Measurements from ENCODE around the gene SARDH.

The SARDH gene

DNA sequence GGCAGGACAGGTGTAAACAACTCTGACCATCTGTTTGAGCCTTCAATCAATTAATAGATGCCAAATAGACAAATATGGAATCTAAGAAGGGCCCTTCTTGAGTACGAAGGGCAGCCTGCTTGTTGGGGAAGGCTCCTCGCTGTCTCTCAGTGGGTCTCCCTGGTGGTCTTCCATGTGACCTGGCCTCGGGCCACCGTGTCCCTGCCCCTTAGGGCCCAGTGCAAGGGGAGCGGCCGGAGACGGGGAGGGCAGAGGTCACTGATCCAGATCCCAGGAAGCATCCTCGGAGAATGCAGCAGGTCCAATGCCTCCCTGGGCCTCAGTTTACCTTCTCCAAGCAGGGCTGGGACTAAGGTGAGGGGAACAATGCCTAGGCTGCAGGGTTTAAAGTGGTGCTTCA, 99.4 kb downstream of the SARDH start:
- no peaks in the 10 kb centered on the region for H4K20me1 ChIP-seq (ENCODE audit: insufficient read depth, low read length)
- peaks cover 97% of the 10 kb centered on the region for H3K27me3 ChIP-seq (replicated peaks; ENCODE audit: insufficient read depth, low read length)
- no peaks in the 10 kb centered on the region for H3K9me2 ChIP-seq (replicated peaks; ENCODE audit: insufficient read depth, low read length)
- DNase-seq = no peak
- H2AFZ ChIP-seq (ENCODE audit: low read length) = no peak overlapping the region
- no peak overlapping the region for H3K27ac ChIP-seq (ENCODE audit: low read length)
- no peaks in the 10 kb centered on the region for H3F3A ChIP-seq (ENCODE audit: insufficient read depth, low read length)
- no peak for TF ChIP-seq EZH2phosphoT487 (IDR thresholded peaks at IDR 0.05; ENCODE audit: low read length)
- no peaks in the 10 kb centered on the region for H3K79me2 ChIP-seq (ENCODE audit: low read length)
- no peaks in the 10 kb centered on the region for H3K4me1 ChIP-seq (ENCODE audit: low read length)
- no peak overlapping the region for H3K4me2 ChIP-seq (ENCODE audit: low read depth, low read length)
- no peak overlapping the region for H3K4me3 ChIP-seq (ENCODE audit: low read length)
- H3K9ac ChIP-seq (ENCODE audit: low read length) = no peak overlapping the region
- H3K36me3 ChIP-seq (replicated peaks; ENCODE audit: insufficient read depth, low read length) = no peaks in the 10 kb centered on the region
- no peaks in the 10 kb centered on the region for H3K9me3 ChIP-seq (replicated peaks; ENCODE audit: insufficient read depth, low read length)

DNA sequence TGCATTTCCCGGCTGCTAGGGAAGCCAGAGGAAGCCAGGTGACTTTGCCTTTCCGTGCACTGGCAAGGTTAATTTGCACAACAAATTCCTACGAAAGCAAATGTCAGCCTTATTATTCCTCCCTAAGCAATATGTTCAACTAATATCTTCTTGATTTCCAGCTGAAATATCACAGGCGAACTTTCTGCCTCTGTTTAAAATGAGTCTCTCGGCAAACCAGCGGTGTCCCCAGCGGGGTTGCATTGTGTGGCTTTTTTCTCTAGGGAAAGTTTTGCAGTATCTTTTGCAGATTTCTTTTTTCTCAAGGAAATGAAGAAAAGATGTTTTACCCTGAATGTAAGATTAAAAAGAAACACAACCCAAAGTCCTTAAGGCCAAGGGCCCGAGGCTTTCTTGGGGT, 100.1 kb downstream of the SARDH start:
- no peak overlapping the region for H3K9ac ChIP-seq (ENCODE audit: low read length)

GRCh38 chr9:133637451-133638055, 100.6 kb downstream of the SARDH start:
- no peak for TF ChIP-seq EZH2 (optimal IDR thresholded peaks at IDR 0.05; ENCODE audit: low read depth, low read length)
- TF ChIP-seq EZH2phosphoT487 (IDR thresholded peaks at IDR 0.05; ENCODE audit: low read length) = no peak
- H3K9ac ChIP-seq (ENCODE audit: low read length) = no peak overlapping the region
- no peak for DNase-seq
- no peaks in the 10 kb centered on the region for H3K4me1 ChIP-seq (ENCODE audit: low read length)
- H3K36me3 ChIP-seq (replicated peaks; ENCODE audit: insufficient read depth, low read length) = no peaks in the 10 kb centered on the region
- no peak overlapping the region for H3K4me2 ChIP-seq (ENCODE audit: low read depth, low read length)
- H2AFZ ChIP-seq (ENCODE audit: low read length) = no peak overlapping the region
- H3K79me2 ChIP-seq (ENCODE audit: low read length) = no peaks in the 10 kb centered on the region
- no peak overlapping the region for H3K27ac ChIP-seq (ENCODE audit: low read length)
- H3K4me3 ChIP-seq (ENCODE audit: low read length) = no peak overlapping the region
- H3K9me3 ChIP-seq (replicated peaks; ENCODE audit: insufficient read depth, low read length) = no peaks in the 10 kb centered on the region
- peaks cover 91% of the 10 kb centered on the region for H3K27me3 ChIP-seq (replicated peaks; ENCODE audit: insufficient read depth, low read length)
- no peaks in the 10 kb centered on the region for H4K20me1 ChIP-seq (ENCODE audit: insufficient read depth, low read length)
- H3F3A ChIP-seq (ENCODE audit: insufficient read depth, low read length) = no peaks in the 10 kb centered on the region
- no peaks in the 10 kb centered on the region for H3K9me2 ChIP-seq (replicated peaks; ENCODE audit: insufficient read depth, low read length)

More for the DNA sequence above, 100.1 kb downstream of the SARDH start:
- Histone ChIP-seq H3K27me3 (replicated peaks; ENCODE audit: insufficient read depth, low read length) (peaks cover 92% of the 10 kb centered on the region), H3F3A (ENCODE audit: insufficient read depth, low read length) (no peaks in the 10 kb centered on the region), H3K9me2 (replicated peaks; ENCODE audit: insufficient read depth, low read length) (no peaks in the 10 kb centered on the region), H4K20me1 (ENCODE audit: insufficient read depth, low read length) (no peaks in the 10 kb centered on the region), H3K79me2 (ENCODE audit: low read length) (no peaks in the 10 kb centered on the region), H3K36me3 (replicated peaks; ENCODE audit: insufficient read depth, low read length) (no peaks in the 10 kb centered on the region), H3K4me2 (ENCODE audit: low read depth, low read length) (no peak overlapping the region), H3K27ac (ENCODE audit: low read length) (no peak overlapping the region), H2AFZ (ENCODE audit: low read length) (no peak overlapping the region), H3K4me3 (ENCODE audit: low read length) (no peak overlapping the region), H3K4me1 (ENCODE audit: low read length) (no peaks in the 10 kb centered on the region), H3K9me3 (replicated peaks; ENCODE audit: insufficient read depth, low read length) (no peaks in the 10 kb centered on the region)
- no peak for DNase-seq
- TF ChIP-seq EZH2phosphoT487 (IDR thresholded peaks at IDR 0.05; ENCODE audit: low read length) (no peak), CTCF (IDR thresholded peaks at IDR 0.05; ENCODE audit: low read length) (no peak), EZH2 (optimal IDR thresholded peaks at IDR 0.05; ENCODE audit: low read depth, low read length) (no peak)

DNA sequence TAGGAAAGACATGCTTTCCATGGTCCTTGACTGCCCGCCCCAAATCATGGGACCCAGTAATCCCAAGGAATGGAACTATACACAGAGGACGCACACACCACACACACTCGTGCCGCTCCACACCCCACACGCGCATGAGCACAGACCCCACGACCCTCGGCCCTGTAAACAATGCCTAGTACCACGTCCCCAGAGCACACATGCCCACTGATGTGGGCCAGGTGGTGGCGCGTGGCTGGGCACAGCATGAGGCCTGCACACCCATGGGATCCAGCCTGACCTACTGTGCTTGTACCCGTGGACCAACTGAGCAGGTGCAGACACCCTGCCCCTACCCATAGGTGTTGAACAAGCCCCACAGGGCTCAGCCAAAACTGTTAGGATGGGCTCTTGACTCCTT, 101.2 kb downstream of the SARDH start:
- Histone ChIP-seq H3K9ac (ENCODE audit: low read length) (no peak overlapping the region), H3K4me2 (ENCODE audit: low read depth, low read length) (no peak overlapping the region), H3K36me3 (replicated peaks; ENCODE audit: insufficient read depth, low read length) (no peaks in the 10 kb centered on the region), H3K79me2 (ENCODE audit: low read length) (no peaks in the 10 kb centered on the region), H3K4me1 (ENCODE audit: low read length) (no peaks in the 10 kb centered on the region), H2AFZ (ENCODE audit: low read length) (no peak overlapping the region), H3K9me3 (replicated peaks; ENCODE audit: insufficient read depth, low read length) (no peaks in the 10 kb centered on the region), H3K9me2 (replicated peaks; ENCODE audit: insufficient read depth, low read length) (no peaks in the 10 kb centered on the region), H3K27ac (ENCODE audit: low read length) (no peak overlapping the region), H3K27me3 (replicated peaks; ENCODE audit: insufficient read depth, low read length) (peaks cover 90% of the 10 kb centered on the region), H3K4me3 (ENCODE audit: low read length) (no peak overlapping the region), H3F3A (ENCODE audit: insufficient read depth, low read length) (no peaks in the 10 kb centered on the region), H4K20me1 (ENCODE audit: insufficient read depth, low read length) (no peaks in the 10 kb centered on the region)
- no peak for DNase-seq
- TF ChIP-seq EZH2phosphoT487 (IDR thresholded peaks at IDR 0.05; ENCODE audit: low read length) (no peak), EZH2 (optimal IDR thresholded peaks at IDR 0.05; ENCODE audit: low read depth, low read length) (no peak), CTCF (IDR thresholded peaks at IDR 0.05; ENCODE audit: low read length) (no peak)
